Measurements from ENCODE around the gene CDH5. TPM values are rescaled to one million over a fixed set of nuclear protein-coding genes. Genes with fewer than 3 reads are reported as not detected.

The CDH5 gene
- total and polyA plus RNA-seq, 2 of the 13 experiments (the other 11 are each of a cell fraction or from before 2014, with no cell fraction given), result 0.71 to 1.1 TPM

- no peak for ATAC-seq
- Histone ChIP-seq H3K27me3 (ENCODE audit: control insufficient read depth in 1 of 2, insufficient read depth in 2 of 2, low read length in 2 of 2) (peaks cover 6 to 45% of the 10 kb centered on the region in 2 experiments; a peak in 3 of 5 replicates), H3K9ac (ENCODE audit: insufficient read depth, low read depth, low read length) (no peak overlapping the region), H2AFZ (ENCODE audit: low read length) (no peak overlapping the region), H3K36me3 (replicated peaks in 1 of 2; ENCODE audit: control insufficient read depth in 1 of 2, insufficient read depth in 2 of 2, low read length in 2 of 2) (no peaks in the 10 kb centered on the region), H3K4me2 (ENCODE audit: low read depth, low read length) (no peak overlapping the region), H4K20me1 (ENCODE audit: insufficient read depth, low read length) (no peaks in the 10 kb centered on the region; the same call in 1 of the 2 replicates), H3K27ac (ENCODE audit: extremely low read length, insufficient read depth, low read length) (no peak overlapping the region), H3K4me3 (replicated peaks in 1 of 3; ENCODE audit: insufficient read depth in 1 of 3, low read depth in 2 of 3, low read length in 3 of 3) (no peak overlapping the region), H3K4me1 (ENCODE audit: insufficient read depth, low read length) (no peaks in the 10 kb centered on the region; the same call in 1 of the 2 replicates), H3K9me3 (ENCODE audit: low read length) (no peaks in the 10 kb centered on the region), H3K79me2 (ENCODE audit: insufficient read depth, low read length) (no peaks in the 10 kb centered on the region)
- WGBS (ENCODE audit: low lambda C conversion rate), result 13% methylated on average over 9 of the region's 9 CpGs
- no peak for FAIRE-seq
- CTCF ChIA-PET (ENCODE audit: low intra/inter-chr PET ratio, low total read pairs), result no interaction called here
- POLR2A ChIA-PET, result no interaction called here
- intact Hi-C loops (cut with micrococcal nuclease; ENCODE audit: unreplicated experiment) (no loop called here), in situ Hi-C loops (cut with HindIII; ENCODE audit: extremely low pct_ligation_motif_present, low pct_unique_long_range_greater_than_20kb) (no loop called here)
- no peak for DNase-seq (ENCODE audit: low spot score)
- TF ChIP-seq ZNF263 (CRISPR knock-in tag; IDR thresholded peaks at IDR 0.05), result no peak
- BruUV-seq (replicated peaks), result no TSS peak
Observed at GRCh38 chr16:66337463-66338188, 28.9 kb upstream of the CDH5 start.

- in situ Hi-C loops (cut with HindIII; ENCODE audit: extremely low pct_ligation_motif_present, low pct_unique_long_range_greater_than_20kb), result no loop called here
- H3K36me3 ChIP-seq (replicated peaks in 1 of 2; ENCODE audit: control insufficient read depth in 1 of 2, insufficient read depth in 2 of 2, low read length in 2 of 2), result no peaks in the 10 kb centered on the region
- peak; percentile 18 for DNase-seq (ENCODE audit: low spot score)
- TF ChIP-seq TFAP4 (IDR thresholded peaks at IDR 0.05; ENCODE audit: borderline replicate concordance, low read depth) (peak; percentile 62; the same call in 1 of the 2 replicates), SMC3 (IDR thresholded peaks at IDR 0.05; ENCODE audit: low read length) (peak; percentile 28; the same call in 1 of the 2 replicates), ZNF138 (CRISPR knock-in tag; IDR thresholded peaks at IDR 0.05; ENCODE audit: low read depth) (no peak), HOMEZ (CRISPR knock-in tag; IDR thresholded peaks at IDR 0.05; ENCODE audit: low read depth) (no peak), XRCC5 (optimal IDR thresholded peaks at IDR 0.05; ENCODE audit: low read length) (peak; percentile 89), ZBTB7B (CRISPR knock-in tag; IDR thresholded peaks at IDR 0.05) (0 out of 2 replicates have a peak, but pooled peaks have one; percentile 45), CTCF (CRISPR knock-in tag; IDR thresholded peaks at IDR 0.05) (peak; percentile 82), MYC (CRISPR knock-in tag; IDR thresholded peaks at IDR 0.05; ENCODE audit: borderline replicate concordance) (0 out of 2 replicates have a peak, but pooled peaks have one; percentile 26), EED (CRISPR knock-in tag; IDR thresholded peaks at IDR 0.05) (0 out of 2 replicates have a peak, but pooled peaks have one; percentile 35), MAZ (IDR thresholded peaks at IDR 0.05; ENCODE audit: borderline replicate concordance, low read depth, low read length) (no peak), MAZ (CRISPR knock-in tag; IDR thresholded peaks at IDR 0.05; ENCODE audit: low read depth) (0 out of 2 replicates have a peak, but pooled peaks have one; percentile 26), STAG1 (CRISPR knock-in tag; IDR thresholded peaks at IDR 0.05) (peak; percentile 35)
Observed at GRCh38 chr16:66342294-66342900, 24.1 kb upstream of the CDH5 start.

More at GRCh38 chr16:66342294-66342900, 24.1 kb upstream of the CDH5 start:
- no peaks in the 10 kb centered on the region for H3K9me3 ChIP-seq (ENCODE audit: low read length)
- H4K20me1 ChIP-seq (ENCODE audit: insufficient read depth, low read length), result no peaks in the 10 kb centered on the region; the same call in 1 of the 2 replicates
- no peak overlapping the region for H3K9ac ChIP-seq (ENCODE audit: insufficient read depth, low read depth, low read length)
- FAIRE-seq, result peak; percentile 8
- peaks cover 0 to 28% of the 10 kb centered on the region in 2 experiments; a peak in 3 of 5 replicates for H3K27me3 ChIP-seq (ENCODE audit: control insufficient read depth in 1 of 2, insufficient read depth in 2 of 2, low read length in 2 of 2)
- ChIA-PET CTCF (ENCODE audit: low intra/inter-chr PET ratio, low total read pairs) (interaction anchor here (1.4 kb wide), 1 partner anchor 141 kb away, joined by 7 read pairs; no protein-coding TSS in a partner anchor), POLR2A (interaction anchor here (0.9 kb wide), 1 partner anchor 488 kb away, joined by 3 read pairs; the partner anchor contains the start of gene NAE1)
- WGBS (ENCODE audit: low lambda C conversion rate), result 11% methylated on average over 9 of the region's 9 CpGs
- no peaks in the 10 kb centered on the region for H3K79me2 ChIP-seq (ENCODE audit: insufficient read depth, low read length)
- H3K27ac ChIP-seq (ENCODE audit: extremely low read length, insufficient read depth, low read length), result no peak overlapping the region
- intact Hi-C loops (cut with micrococcal nuclease; ENCODE audit: unreplicated experiment), result no loop called here
- no peak overlapping the region for H3K4me3 ChIP-seq (replicated peaks in 1 of 3; ENCODE audit: insufficient read depth in 1 of 3, low read depth in 2 of 3, low read length in 3 of 3)
- no TSS peak for BruUV-seq (replicated peaks)
- ATAC-seq, result peak; percentile 87
- H3K4me1 ChIP-seq (ENCODE audit: insufficient read depth, low read length), result no peaks in the 10 kb centered on the region
- H3K4me2 ChIP-seq (ENCODE audit: low read depth, low read length), result no peak overlapping the region
- no peak overlapping the region for H2AFZ ChIP-seq (ENCODE audit: low read length)

Measured in HepG2 (cell line).